PC-3 (cell line): Measurements from ENCODE around the gene CASZ1.

Source experiments
- CTCF ChIP-seq: fragments of 300-600 bp; sonication (generic); conservative IDR thresholded peaks from 2 replicates; pipeline ENCODE4 v1.5.1; 2017; ENCODE audit warnings: antibody characterized with exemption, low read depth, mild to moderate bottlenecking, low read length
- EZH2 ChIP-seq: fragments of 300-600 bp; sonication (generic); IDR thresholded peaks from one replicate; pipeline ENCODE4 v1.6.1; 2017; ENCODE audit warnings: antibody characterized with exemption, mild to moderate bottlenecking, low read length; ENCODE audit not compliant: unreplicated experiment
- EZH2phosphoT487 ChIP-seq: fragments of 300-600 bp; sonication (generic); IDR thresholded peaks from 2 replicates; pipeline ENCODE4 v1.6.1; 2018; ENCODE audit warnings: mild to moderate bottlenecking, antibody characterized with exemption, low read length, borderline replicate concordance

- no peak for TF ChIP-seq EZH2phosphoT487
- TF ChIP-seq CTCF, result no peak
- no peak for TF ChIP-seq EZH2
These were observed 202.7 kb downstream of the CASZ1 start for GRCh38 chr1:10593750-10594149.
